Naive thymus-derived CD4-positive, alpha-beta T cell (primary cell): ENCODE results near the gene SHD. TPM values are rescaled to one million over a fixed set of nuclear protein-coding genes. Genes with fewer than 3 reads are reported as not detected.
"Not testable (repeated sequence)": the region's sequence is repeated elsewhere in the genome, so short reads cannot be mapped to it uniquely, and the experiment has no call there.

Experiments
- ATAC-seq: fragments of 150-1000 bp; cut with Tn5 transposase; 2 replicates; pipeline ENCODE4 v1.10.0; 2021; ENCODE audit warnings: mild to moderate bottlenecking, moderate library complexity
- CTCF ChIA-PET: fragments of 350-600 bp; sonication (Branson Sonifier 250); formaldehyde crosslinking; loops from one replicate; lab custom pipeline; 2021; ENCODE audit warnings: antibody characterized with exemption; lab: Charles Lee
- POLR2A ChIA-PET: fragments of 350-600 bp; sonication (Branson Sonifier 250); formaldehyde crosslinking; loops from one replicate; lab custom pipeline; 2021; ENCODE audit warnings: antibody characterized with exemption, inconsistent platforms; lab: Charles Lee
- DNase-seq, 9 donors: peaks; one replicate each; pipeline versions ENCODE4 v3.0.0 to v3.0.0-alpha.2; 2020 to 2022; ENCODE audit warnings: mixed read lengths in 1 of 9
- H3K27ac ChIP-seq: one replicate; pipeline ENCODE4 v1.7.0; 2013; ENCODE audit warnings: mild to moderate bottlenecking, low read depth, low read length, moderate library complexity
- H3K27me3 ChIP-seq, 2 donors: one replicate each; pipeline ENCODE4 v1.7.0; 2013; ENCODE audit warnings: low read length in 2 of 2, mild to moderate bottlenecking in 2 of 2, moderate library complexity in 2 of 2; ENCODE audit not compliant: control insufficient read depth in 2 of 2, insufficient read depth in 2 of 2
- H3K36me3 ChIP-seq, 3 experiments: 1 replicate in 2 of 3; 2 replicates in 1 of 3; pipeline ENCODE4 v1.7.0; 2013; ENCODE audit warnings: low read length in 3 of 3, mild to moderate bottlenecking in 3 of 3, moderate library complexity in 1 of 3; ENCODE audit not compliant: insufficient read depth in 3 of 3, control insufficient read depth in 2 of 3
- H3K4me1 ChIP-seq, 2 donors: one replicate each; pipeline ENCODE4 v1.7.0; 2013; ENCODE audit warnings: low read length in 2 of 2, mild to moderate bottlenecking in 2 of 2, moderate library complexity in 1 of 2; ENCODE audit not compliant: control insufficient read depth in 2 of 2, insufficient read depth in 2 of 2
- H3K4me3 ChIP-seq: 2 replicates; pipeline ENCODE4 v1.7.0; 2013; ENCODE audit warnings: mild to moderate bottlenecking, low read length
- H3K9me3 ChIP-seq, 3 experiments: 1 replicate in 2 of 3; 2 replicates in 1 of 3; pipeline ENCODE4 v1.7.0; 2013; ENCODE audit warnings: low read length in 3 of 3; ENCODE audit not compliant: control insufficient read depth in 2 of 3
- H3K27ac Mint-ChIP-seq, 9 donors: one replicate each; pipeline ENCODE4 v1.8.0; 2020 to 2022; ENCODE audit warnings: mixed read lengths in 9 of 9, mild to moderate bottlenecking in 8 of 9, moderate library complexity in 5 of 9, inconsistent platforms in 2 of 9
- H3K27me3 Mint-ChIP-seq, 5 donors: one replicate each; pipeline ENCODE4 v1.8.0; 2021 to 2022; ENCODE audit warnings: mixed read lengths in 5 of 5, mild to moderate bottlenecking in 1 of 5
- H3K36me3 Mint-ChIP-seq, 5 donors: one replicate each; pipeline ENCODE4 v1.8.0; 2020 to 2022; ENCODE audit warnings: mixed read lengths in 5 of 5, mild to moderate bottlenecking in 3 of 5, inconsistent platforms in 1 of 5
- H3K4me1 Mint-ChIP-seq, 7 donors: one replicate each; pipeline ENCODE4 v1.8.0; 2020 to 2022; ENCODE audit warnings: mixed read lengths in 7 of 7, mild to moderate bottlenecking in 3 of 7, inconsistent platforms in 1 of 7
- H3K4me3 Mint-ChIP-seq, 10 donors: one replicate each; pipeline ENCODE4 v1.8.0; 2020 to 2022; ENCODE audit warnings: mild to moderate bottlenecking in 10 of 10, mixed read lengths in 10 of 10, moderate library complexity in 6 of 10, inconsistent platforms in 2 of 10
- H3K9me3 Mint-ChIP-seq, 11 donors: one replicate each; pipeline ENCODE4 v1.8.0; 2020 to 2022; ENCODE audit warnings: mixed read lengths in 11 of 11, mild to moderate bottlenecking in 4 of 11, inconsistent platforms in 1 of 11, moderate library complexity in 1 of 11
- intact Hi-C, 2 donors: fragments of 100-400 bp; cut with micrococcal nuclease; formaldehyde crosslinking; loops; one replicate each; pipeline ENCODE4 v1.15.1; 2023
- polyA plus RNA-seq, 2 donors: library from polyadenylated mRNA; unstranded; fragments of 300-500 nt; fragmentation: Illumina TruSeq; gene quantifications; one replicate each; pipeline ENCODE4 v1.2.3, GENCODE V29; 2021
- total RNA-seq, 6 experiments: library from RNA in 5 of 6; stranded (reverse) in 5 of 6; gene quantifications; 1 replicate in 5 of 6; 2 replicates in 1 of 6; pipeline ENCODE4 v1.2.3 and lab custom pipeline; 2021 to 2026

The SHD gene
- total and polyA plus RNA-seq, 7 experiments from 2014 or later, result 2.3 TPM; not detected in 6

DNA sequence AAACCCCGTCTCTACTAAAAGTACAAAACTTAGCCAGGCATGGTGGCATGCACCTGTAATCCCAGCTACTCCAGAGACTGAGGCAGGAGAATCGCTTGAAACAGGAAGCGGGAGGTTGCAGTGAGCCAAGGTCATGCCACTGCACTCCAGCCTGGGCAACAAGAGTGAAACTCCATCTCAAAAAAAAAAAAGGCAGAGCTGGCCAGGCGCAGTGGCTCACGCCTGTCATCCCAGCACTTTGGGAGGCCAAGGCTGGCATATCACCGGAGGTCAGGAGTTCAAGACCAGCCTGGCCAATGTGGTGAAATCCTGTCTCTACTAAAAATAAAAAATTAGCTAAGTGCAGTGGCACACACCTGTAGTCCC lies 4.8 kb upstream of the SHD start:
- H3K4me3 ChIP-seq, H3K9me3 Mint-ChIP-seq, H3K27ac Mint-ChIP-seq, DNase-seq, H3K27ac ChIP-seq, H3K4me1 ChIP-seq, H3K27me3 ChIP-seq, POLR2A ChIA-PET, ATAC-seq, H3K4me3 Mint-ChIP-seq, intact Hi-C loops, H3K4me1 Mint-ChIP-seq, H3K9me3 ChIP-seq: not testable (repeated sequence)
- Mint-ChIP-seq H3K27me3 (peaks cover 0 to 18% (median 0%) of the 10 kb centered on the region in 5 donors), H3K36me3 (peaks cover 0 to 11% (median 3%) of the 10 kb centered on the region in 5 donors)
- CTCF ChIA-PET, result interaction anchor here (0.6 to 1.2 kb wide), 4 partner anchors 20 to 82 kb away, joined by 3 to 7 read pairs (median 4); no protein-coding TSS in a partner anchor
- peaks cover 0 to 23% (median 0%) of the 10 kb centered on the region in 3 experiments for H3K36me3 ChIP-seq

DNA sequence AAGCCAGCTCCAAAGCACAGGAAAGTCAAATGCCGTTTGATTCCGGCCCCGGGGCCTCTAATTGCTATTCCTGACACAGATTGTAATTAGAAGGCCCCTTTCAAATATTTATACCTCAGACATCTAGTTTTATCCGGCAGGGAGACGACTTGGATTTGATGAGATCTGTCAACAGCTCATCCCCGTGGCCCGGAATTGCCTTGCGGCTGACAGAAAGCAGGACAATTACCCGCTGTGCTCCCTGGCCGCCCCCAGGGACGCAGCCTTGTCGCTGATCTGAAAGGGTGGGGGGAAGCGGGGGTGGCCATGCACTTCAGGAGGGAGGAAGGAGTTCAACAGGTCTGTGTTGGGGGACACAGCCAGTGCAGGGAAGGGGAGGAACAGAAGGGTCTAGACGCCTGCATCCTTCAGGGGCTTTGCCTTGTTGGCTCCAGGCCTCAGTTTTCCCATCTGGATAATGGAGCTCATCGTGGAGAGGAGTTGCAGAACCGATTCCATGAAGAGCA lies 1.8 kb upstream of the SHD start:
- Mint-ChIP-seq H3K9me3 (no peaks in the 10 kb centered on the region), H3K36me3 (peaks cover 0 to 1% (median 0%) of the 10 kb centered on the region in 5 donors), H3K27me3 (peaks cover 4 to 38% (median 10%) of the 10 kb centered on the region in 5 donors), H3K4me1 (peaks cover 0 to 7% (median 2%) of the 10 kb centered on the region in 7 donors), H3K27ac (no peak overlapping the region), H3K4me3 (no peak overlapping the region)
- Histone ChIP-seq H3K27ac (no peak overlapping the region), H3K4me3 (no peak overlapping the region), H3K9me3 (no peaks in the 10 kb centered on the region), H3K27me3 (peaks cover 0 to 7% of the 10 kb centered on the region in 2 donors), H3K4me1 (peaks cover 0 to 10% of the 10 kb centered on the region in 2 donors), H3K36me3 (peaks cover 0 to 2% (median 0%) of the 10 kb centered on the region in 3 experiments)
- POLR2A ChIA-PET, result no interaction called here
- DNase-seq (no peak), ATAC-seq (no peak)
- intact Hi-C loops, result no loop called here
- CTCF ChIA-PET, result interaction anchor here (0.7 to 1.7 kb wide), 3 partner anchors 9 to 77 kb away, joined by 3 to 4 read pairs (median 3); no protein-coding TSS in a partner anchor

DNA sequence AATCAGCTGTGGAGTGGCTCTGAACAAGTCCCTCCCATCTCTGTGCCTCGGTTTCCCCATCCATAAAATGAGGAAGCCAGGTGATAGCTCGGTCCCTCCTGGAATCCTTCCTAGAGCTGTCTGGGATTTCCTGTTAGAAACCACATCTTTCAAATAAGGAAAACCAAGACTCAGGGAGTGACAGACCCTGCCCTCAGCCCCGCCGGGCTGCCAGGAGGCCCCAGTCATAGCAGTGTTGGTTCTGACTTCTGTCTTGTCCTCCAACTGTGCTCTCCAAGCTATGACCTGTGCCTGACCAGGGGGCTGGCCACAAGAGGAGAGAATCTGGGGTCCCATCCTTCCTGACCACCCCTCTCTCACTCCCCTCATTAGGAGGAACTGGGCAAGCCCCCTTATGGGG lies 1.1 kb upstream of the SHD start:
- POLR2A ChIA-PET, result no interaction called here
- peaks cover 0 to 10% of the 10 kb centered on the region in 2 donors for H3K4me1 ChIP-seq
- no peak overlapping the region for H3K27ac Mint-ChIP-seq
- no peaks in the 10 kb centered on the region for H3K36me3 ChIP-seq
- intact Hi-C loops, result no loop called here
- H3K27me3 ChIP-seq, result peaks cover 0 to 7% of the 10 kb centered on the region in 2 donors
- no peak for ATAC-seq
- H3K4me1 Mint-ChIP-seq, result peaks cover 0 to 7% (median 2%) of the 10 kb centered on the region in 7 donors
- H3K9me3 ChIP-seq, result no peaks in the 10 kb centered on the region
- H3K4me3 Mint-ChIP-seq, result peak overlapping the region in 2 of 10 donors; percentile 52 to 68
- H3K27ac ChIP-seq, result no peak overlapping the region
- no peak for DNase-seq
- H3K27me3 Mint-ChIP-seq, result peaks cover 4 to 38% (median 10%) of the 10 kb centered on the region in 5 donors
- CTCF ChIA-PET, result interaction anchor here (0.7 to 1.7 kb wide), 3 partner anchors 10 to 77 kb away, joined by 3 to 4 read pairs (median 3); no protein-coding TSS in a partner anchor
- H3K36me3 Mint-ChIP-seq, result no peaks in the 10 kb centered on the region
- no peak overlapping the region for H3K4me3 ChIP-seq
- no peaks in the 10 kb centered on the region for H3K9me3 Mint-ChIP-seq

DNA sequence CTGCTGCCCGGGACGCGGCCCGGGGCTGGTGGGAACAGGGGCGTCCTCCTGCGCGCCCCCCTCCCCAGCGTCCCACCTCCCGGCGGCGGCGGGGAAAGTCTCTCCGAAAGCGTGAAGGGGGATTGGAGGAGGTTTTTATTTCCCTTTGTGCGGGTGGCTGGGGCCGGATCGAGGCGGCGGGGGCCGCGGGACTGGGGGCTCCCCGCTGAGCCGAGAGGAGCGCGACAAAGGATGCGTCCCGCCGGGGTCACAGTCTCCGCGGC lies 132 bp downstream of the SHD start:
- Mint-ChIP-seq H3K4me1 (peaks cover 0 to 7% (median 2%) of the 10 kb centered on the region in 7 donors), H3K9me3 (no peaks in the 10 kb centered on the region), H3K27ac (no peak overlapping the region), H3K27me3 (peaks cover 4 to 38% (median 10%) of the 10 kb centered on the region in 5 donors), H3K4me3 (peak overlapping the region in 2 of 10 donors; percentile 37 to 80), H3K36me3 (no peaks in the 10 kb centered on the region)
- DNase-seq (no peak), ATAC-seq (no peak)
- POLR2A ChIA-PET, result no interaction called here
- intact Hi-C loops, result no loop called here
- CTCF ChIA-PET, result no interaction called here
- H3K27me3 ChIP-seq, result peaks cover 0 to 7% of the 10 kb centered on the region in 2 donors
- no peak overlapping the region for H3K4me3 ChIP-seq
- H3K27ac ChIP-seq, result no peak overlapping the region
- peaks cover 0 to 10% of the 10 kb centered on the region in 2 donors for H3K4me1 ChIP-seq
- no peaks in the 10 kb centered on the region for H3K9me3 ChIP-seq
- no peaks in the 10 kb centered on the region for H3K36me3 ChIP-seq

DNA sequence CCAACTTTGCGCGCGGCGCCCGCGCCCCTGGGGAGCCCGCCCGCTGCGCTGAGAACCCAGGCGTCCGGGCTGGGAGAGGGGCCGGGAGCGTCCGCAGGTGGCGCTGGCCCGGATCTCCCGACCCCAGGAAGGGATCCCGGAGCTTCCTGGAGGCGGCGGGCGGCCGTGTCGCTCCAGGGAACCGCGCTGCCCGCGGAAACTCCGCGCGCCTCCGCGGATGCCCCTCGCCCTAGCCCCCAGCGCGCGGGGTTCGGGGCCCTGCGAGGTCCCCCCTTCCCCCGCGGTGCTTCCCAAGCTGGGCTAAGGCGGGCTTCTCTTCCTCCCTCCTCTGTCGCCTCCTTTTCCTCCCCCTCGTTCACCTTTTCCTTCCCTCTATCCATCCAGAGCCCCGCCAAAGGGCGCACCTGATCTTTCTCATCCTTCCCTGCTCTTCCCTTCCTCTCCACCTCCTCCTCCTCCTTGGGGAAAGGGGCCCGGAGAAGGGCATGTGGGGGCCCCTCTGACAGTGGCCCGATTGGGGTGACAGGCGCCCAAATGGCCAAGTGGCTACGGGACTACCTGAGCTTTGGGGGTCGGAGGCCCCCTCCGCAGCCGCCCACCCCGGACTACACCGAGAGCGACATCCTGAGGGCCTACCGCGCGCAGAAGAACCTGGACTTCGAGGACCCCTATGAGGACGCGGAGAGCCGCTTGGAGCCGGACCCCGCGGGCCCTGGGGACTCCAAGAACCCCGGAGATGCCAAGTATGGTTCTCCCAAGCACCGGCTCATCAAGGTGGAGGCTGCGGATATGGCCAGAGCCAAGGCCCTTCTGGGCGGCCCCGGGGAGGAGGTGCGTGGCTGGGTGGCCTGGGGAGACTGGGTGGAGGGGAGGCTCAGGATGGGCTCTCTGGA lies 710 bp downstream of the SHD start:
- Histone ChIP-seq H3K36me3 (no peaks in the 10 kb centered on the region), H3K9me3 (no peaks in the 10 kb centered on the region), H3K4me3 (no peak overlapping the region), H3K4me1 (peaks cover 0 to 10% of the 10 kb centered on the region in 2 donors), H3K27ac (no peak overlapping the region), H3K27me3 (peaks cover 0 to 7% of the 10 kb centered on the region in 2 donors)
- ChIA-PET POLR2A (no interaction called here), CTCF (no interaction called here)
- ATAC-seq, result no peak
- intact Hi-C loops, result no loop called here
- DNase-seq, result no peak
- no peaks in the 10 kb centered on the region for H3K9me3 Mint-ChIP-seq
- peaks cover 4 to 38% (median 10%) of the 10 kb centered on the region in 5 donors for H3K27me3 Mint-ChIP-seq
- H3K27ac Mint-ChIP-seq, result no peak overlapping the region
- H3K4me1 Mint-ChIP-seq, result peaks cover 0 to 7% (median 2%) of the 10 kb centered on the region in 7 donors
- no peaks in the 10 kb centered on the region for H3K36me3 Mint-ChIP-seq
- peak overlapping the region in 8 of 10 donors; percentile 15 to 80 (median 56) for H3K4me3 Mint-ChIP-seq

DNA sequence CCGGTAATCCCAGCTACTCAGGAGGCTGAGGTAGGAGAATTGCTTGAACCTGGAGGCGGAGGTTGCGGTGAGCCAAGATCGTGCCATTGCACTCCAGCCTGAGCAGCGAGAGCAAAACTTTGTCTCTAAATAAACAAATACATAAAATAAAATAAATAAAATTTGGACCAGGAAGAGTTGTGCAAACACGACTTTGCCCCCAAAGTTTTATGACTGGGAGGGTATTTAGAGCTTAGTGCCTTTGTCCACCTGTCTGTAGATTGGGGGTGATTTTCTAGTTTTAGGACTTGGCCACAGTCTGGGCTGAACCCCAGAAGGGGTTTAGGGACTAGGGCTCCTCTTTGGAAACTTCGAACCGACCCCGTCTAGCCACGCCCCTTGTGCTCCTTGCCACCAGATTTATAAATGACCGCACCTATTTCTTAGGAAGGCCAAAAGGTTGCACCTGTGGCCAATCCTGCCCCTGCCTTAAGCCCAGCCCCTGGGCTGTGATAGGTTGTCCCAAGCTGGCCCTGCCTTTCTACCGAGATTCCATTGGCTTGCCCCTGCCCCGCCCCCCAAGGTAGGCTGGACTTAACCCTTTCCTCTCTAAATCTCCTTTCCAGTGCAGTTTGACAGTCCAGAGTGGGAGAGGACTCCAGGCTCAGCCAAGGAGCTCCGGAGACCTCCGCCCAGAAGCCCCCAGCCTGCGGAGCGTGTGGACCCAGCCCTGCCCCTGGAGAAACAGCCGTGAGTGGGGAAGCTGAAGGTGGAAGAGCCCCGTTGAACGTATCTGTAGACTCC lies 5.3 kb downstream of the SHD start:
- Histone ChIP-seq H3K4me3 (no peak overlapping the region), H3K4me1 (peaks cover 0 to 8% of the 10 kb centered on the region in 2 donors), H3K27ac (no peak overlapping the region), H3K27me3 (peaks cover 0 to 7% of the 10 kb centered on the region in 2 donors), H3K9me3 (no peaks in the 10 kb centered on the region), H3K36me3 (no peaks in the 10 kb centered on the region)
- Mint-ChIP-seq H3K27ac (peak overlapping the region in 1 of 9 donors; percentile 63), H3K9me3 (no peaks in the 10 kb centered on the region), H3K27me3 (peaks cover 4 to 20% (median 10%) of the 10 kb centered on the region in 5 donors), H3K4me3 (no peak overlapping the region), H3K36me3 (peaks cover 0 to 7% (median 0%) of the 10 kb centered on the region in 5 donors), H3K4me1 (peaks cover 0 to 6% (median 0%) of the 10 kb centered on the region in 7 donors)
- ATAC-seq (no peak), DNase-seq (no peak)
- ChIA-PET CTCF (no interaction called here), POLR2A (no interaction called here)
- intact Hi-C loops, result no loop called here
